ENCODE data around the gene RELN. TPM values are rescaled to one million over a fixed set of nuclear protein-coding genes. Genes with fewer than 3 reads are reported as not detected.

The RELN gene
- total RNA-seq, 1 donor from 2014 or later: 5.4 TPM

DNA sequence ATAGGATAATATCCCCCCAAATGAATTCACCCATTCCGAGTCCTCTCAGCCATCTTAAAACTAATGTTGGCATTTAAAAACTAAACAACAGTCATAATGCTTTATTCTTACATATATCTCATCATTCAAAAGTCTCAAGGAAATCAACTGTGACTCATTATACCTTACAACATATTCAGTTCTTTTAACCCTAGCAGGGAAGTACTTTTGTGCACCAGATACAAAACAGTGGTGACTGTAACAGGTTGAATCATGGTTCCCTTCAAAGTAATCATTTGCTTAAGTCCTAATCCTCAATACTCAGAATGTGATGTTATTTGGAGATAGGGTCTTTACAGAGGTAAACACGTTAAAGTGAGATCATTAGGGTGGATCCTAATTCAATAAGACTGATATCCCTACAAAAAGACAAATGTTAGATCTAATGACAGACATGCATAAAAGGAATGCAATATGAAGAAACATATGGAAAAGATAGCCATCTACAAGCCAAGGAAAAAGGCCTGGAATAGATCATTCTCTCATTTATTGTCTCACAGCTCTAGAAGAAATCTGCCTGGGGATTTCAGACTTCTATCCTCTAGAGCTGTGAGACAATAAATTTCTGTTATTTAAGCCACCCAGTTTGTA is 42.3 kb downstream of the RELN start:
- no peak overlapping the region for H3K4me3 Mint-ChIP-seq (ENCODE audit: low read depth)
- no peak for DNase-seq (ENCODE audit: low spot score, unreplicated experiment)
- no peaks in the 10 kb centered on the region for H3K27me3 Mint-ChIP-seq
- peaks cover 4% of the 10 kb centered on the region for H3K9me3 Mint-ChIP-seq (ENCODE audit: low read depth)
- no peak overlapping the region for H3K27ac Mint-ChIP-seq
- H3K36me3 Mint-ChIP-seq (ENCODE audit: insufficient read depth): no peaks in the 10 kb centered on the region
- peaks cover 2% of the 10 kb centered on the region for H3K4me1 Mint-ChIP-seq (ENCODE audit: low read depth)
- TF ChIP-seq, protein P1, sequence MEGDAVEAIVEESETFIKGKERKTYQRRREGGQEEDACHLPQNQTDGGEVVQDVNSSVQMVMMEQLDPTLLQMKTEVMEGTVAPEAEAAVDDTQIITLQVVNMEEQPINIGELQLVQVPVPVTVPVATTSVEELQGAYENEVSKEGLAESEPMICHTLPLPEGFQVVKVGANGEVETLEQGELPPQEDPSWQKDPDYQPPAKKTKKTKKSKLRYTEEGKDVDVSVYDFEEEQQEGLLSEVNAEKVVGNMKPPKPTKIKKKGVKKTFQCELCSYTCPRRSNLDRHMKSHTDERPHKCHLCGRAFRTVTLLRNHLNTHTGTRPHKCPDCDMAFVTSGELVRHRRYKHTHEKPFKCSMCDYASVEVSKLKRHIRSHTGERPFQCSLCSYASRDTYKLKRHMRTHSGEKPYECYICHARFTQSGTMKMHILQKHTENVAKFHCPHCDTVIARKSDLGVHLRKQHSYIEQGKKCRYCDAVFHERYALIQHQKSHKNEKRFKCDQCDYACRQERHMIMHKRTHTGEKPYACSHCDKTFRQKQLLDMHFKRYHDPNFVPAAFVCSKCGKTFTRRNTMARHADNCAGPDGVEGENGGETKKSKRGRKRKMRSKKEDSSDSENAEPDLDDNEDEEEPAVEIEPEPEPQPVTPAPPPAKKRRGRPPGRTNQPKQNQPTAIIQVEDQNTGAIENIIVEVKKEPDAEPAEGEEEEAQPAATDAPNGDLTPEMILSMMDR (IDR thresholded peaks at IDR 0.05; ENCODE audit: unreplicated experiment): no peak

DNA sequence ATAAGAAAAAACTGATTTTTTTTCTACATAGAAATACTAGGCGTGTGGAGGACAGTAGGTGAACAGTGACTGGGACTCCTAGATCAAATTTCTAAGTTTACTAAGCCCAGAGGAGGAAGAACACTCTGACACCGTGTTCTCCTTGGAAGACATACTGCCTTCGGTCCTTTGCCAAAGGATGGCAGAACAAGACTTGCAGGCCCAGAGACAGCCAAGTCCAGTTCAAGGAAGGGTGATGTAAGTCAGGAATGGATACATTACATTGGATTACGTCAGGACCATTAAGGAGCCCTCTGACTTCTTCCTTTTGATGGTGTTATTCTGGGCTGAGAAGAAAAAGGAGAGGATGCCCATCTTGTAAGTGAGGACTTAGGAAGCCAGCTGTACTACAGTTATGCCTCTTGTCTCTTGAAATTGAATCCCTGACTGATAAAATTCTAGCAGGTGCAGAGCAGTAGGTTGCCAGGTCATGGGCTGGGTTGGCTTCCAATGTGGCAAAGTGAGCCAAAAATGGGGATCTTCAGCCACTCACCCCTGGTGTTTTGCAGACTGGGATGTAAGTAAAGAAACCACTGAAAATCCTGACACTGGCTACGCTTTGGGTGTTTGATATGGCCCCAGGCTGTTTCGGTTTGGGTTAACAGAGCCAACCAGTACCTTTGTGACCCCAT is 45.1 kb downstream of the RELN start:
- no peak for DNase-seq (ENCODE audit: low spot score, unreplicated experiment)
- Mint-ChIP-seq H3K9me3 (ENCODE audit: low read depth) (no peaks in the 10 kb centered on the region), H3K4me1 (ENCODE audit: low read depth) (peaks cover 2% of the 10 kb centered on the region), H3K4me3 (ENCODE audit: low read depth) (no peak overlapping the region), H3K36me3 (ENCODE audit: insufficient read depth) (no peaks in the 10 kb centered on the region), H3K27ac (no peak overlapping the region), H3K27me3 (no peaks in the 10 kb centered on the region)
- TF ChIP-seq, protein P1 (IDR thresholded peaks at IDR 0.05; ENCODE audit: unreplicated experiment): no peak

DNA sequence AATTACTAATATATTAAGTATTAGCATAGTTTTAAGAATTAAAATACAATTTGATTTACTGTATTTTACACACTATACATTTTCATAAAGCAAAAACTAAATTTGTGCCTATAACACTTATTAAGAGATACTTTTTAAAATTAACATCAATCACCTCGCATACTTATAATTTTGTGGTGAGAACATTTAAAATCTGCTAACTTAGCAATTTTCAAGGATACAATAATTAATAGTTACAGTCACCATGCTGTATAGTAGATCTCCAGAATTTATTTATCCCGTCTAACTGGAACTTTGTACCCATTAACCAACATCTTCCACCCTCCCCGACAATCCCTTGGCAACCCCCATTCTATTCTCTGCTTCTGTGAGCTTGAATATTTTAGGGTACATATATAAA is 47.5 kb downstream of the RELN start:
- TF ChIP-seq, protein P1 (IDR thresholded peaks at IDR 0.05; ENCODE audit: unreplicated experiment): no peak

DNA sequence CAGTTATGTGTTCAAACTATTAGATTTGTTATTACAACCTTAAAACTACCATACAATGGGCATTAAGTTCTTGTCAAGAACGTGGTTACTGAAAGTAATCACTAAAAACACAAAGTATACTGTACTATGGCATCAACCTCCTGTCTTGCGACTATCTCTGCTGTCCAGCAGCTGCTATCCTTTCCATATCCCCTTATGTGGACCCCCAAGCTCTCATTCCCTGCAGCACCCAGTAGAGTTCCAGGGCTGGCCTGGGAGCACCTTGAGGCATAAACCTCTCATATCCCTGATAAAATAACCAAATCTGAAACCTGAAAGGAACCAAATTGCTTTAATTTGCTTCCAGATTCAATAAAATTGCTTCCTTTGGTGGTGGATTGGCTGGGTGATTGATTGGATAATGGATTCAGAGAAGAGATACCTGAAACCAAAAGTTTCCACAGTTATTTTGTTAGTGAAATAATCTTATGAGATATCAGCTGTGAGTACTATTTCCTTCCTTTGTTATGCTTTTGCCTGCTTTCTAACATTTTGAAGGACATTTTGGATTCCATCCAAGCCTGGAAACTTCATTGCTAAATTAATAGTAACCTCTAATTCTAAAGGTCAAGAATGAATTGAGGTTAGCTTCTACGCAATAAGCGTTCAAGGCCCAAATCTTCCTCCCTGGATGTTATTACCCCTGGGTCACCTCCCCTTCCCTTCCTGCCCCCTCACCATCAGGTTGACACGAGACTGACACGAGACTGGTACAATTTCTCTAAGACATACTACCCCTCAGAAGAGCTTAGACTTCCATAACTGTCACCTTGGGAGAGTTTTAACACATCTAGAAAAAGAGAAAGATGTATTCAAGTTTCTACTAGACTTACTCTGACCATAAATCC is 48.8 kb downstream of the RELN start:
- Mint-ChIP-seq H3K36me3 (ENCODE audit: insufficient read depth) (no peaks in the 10 kb centered on the region), H3K27me3 (no peaks in the 10 kb centered on the region), H3K4me3 (ENCODE audit: low read depth) (no peak overlapping the region), H3K9me3 (ENCODE audit: low read depth) (no peaks in the 10 kb centered on the region), H3K27ac (no peak overlapping the region), H3K4me1 (ENCODE audit: low read depth) (peaks cover 6% of the 10 kb centered on the region)
- TF ChIP-seq, protein P1 (IDR thresholded peaks at IDR 0.05; ENCODE audit: unreplicated experiment): no peak
- no peak for DNase-seq (ENCODE audit: low spot score, unreplicated experiment)

More for the DNA sequence above, 47.5 kb downstream of the RELN start:
- no peaks in the 10 kb centered on the region for H3K9me3 Mint-ChIP-seq (ENCODE audit: low read depth)
- DNase-seq (ENCODE audit: low spot score, unreplicated experiment): no peak
- peaks cover 2% of the 10 kb centered on the region for H3K4me1 Mint-ChIP-seq (ENCODE audit: low read depth)
- H3K27ac Mint-ChIP-seq: no peak overlapping the region
- no peak overlapping the region for H3K4me3 Mint-ChIP-seq (ENCODE audit: low read depth)
- no peaks in the 10 kb centered on the region for H3K27me3 Mint-ChIP-seq
- no peaks in the 10 kb centered on the region for H3K36me3 Mint-ChIP-seq (ENCODE audit: insufficient read depth)

DNA sequence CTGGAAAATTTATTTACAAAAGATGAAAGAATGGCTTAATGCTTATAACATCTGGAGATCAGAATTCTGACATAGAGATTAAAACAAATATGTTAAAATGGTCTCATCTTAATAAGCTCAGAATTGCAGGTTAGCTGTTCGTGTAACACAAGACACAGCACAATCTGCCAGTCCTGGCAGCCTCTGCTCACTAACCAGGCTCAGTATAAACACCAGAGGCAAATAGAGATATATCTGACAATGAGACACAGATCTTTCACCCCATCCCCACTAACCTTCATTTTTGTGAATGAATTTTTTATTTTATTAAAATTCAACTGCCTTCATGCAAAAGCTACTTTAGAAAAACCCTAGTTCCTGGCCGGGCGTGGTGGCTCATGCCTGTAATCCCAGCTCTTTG is 51.8 kb downstream of the RELN start:
- Mint-ChIP-seq H3K27ac (no peak overlapping the region), H3K4me1 (ENCODE audit: low read depth) (peaks cover 4% of the 10 kb centered on the region), H3K4me3 (ENCODE audit: low read depth) (no peak overlapping the region), H3K36me3 (ENCODE audit: insufficient read depth) (no peaks in the 10 kb centered on the region), H3K9me3 (ENCODE audit: low read depth) (no peaks in the 10 kb centered on the region), H3K27me3 (peaks cover 8% of the 10 kb centered on the region)
- TF ChIP-seq, protein P1 (IDR thresholded peaks at IDR 0.05; ENCODE audit: unreplicated experiment): no peak
- DNase-seq (ENCODE audit: low spot score, unreplicated experiment): no peak

All from progenitor cell of endocrine pancreas (in vitro differentiated cells).